ENCODE data around the gene RPP30.

DNA sequence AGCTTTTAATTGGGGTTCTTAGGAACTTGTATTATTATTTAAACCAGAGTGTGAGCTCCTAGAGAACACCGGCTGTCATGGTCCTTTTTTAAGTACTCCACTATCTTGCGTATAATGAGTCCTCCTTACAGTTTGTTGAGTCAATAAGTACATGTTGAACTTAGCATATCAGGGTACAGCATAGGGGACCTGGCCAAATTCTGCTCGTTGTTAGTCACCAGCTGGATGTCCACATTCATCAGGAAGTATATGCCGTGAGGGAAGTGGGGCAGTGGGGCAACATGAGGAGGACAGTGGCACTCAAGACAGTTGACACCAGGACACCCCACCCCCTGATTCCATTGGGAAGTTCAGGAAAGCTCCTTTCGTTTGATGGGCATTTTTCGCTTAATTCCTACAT lies 16.6 kb downstream of the RPP30 start:
- TF ChIP-seq, protein P1, sequence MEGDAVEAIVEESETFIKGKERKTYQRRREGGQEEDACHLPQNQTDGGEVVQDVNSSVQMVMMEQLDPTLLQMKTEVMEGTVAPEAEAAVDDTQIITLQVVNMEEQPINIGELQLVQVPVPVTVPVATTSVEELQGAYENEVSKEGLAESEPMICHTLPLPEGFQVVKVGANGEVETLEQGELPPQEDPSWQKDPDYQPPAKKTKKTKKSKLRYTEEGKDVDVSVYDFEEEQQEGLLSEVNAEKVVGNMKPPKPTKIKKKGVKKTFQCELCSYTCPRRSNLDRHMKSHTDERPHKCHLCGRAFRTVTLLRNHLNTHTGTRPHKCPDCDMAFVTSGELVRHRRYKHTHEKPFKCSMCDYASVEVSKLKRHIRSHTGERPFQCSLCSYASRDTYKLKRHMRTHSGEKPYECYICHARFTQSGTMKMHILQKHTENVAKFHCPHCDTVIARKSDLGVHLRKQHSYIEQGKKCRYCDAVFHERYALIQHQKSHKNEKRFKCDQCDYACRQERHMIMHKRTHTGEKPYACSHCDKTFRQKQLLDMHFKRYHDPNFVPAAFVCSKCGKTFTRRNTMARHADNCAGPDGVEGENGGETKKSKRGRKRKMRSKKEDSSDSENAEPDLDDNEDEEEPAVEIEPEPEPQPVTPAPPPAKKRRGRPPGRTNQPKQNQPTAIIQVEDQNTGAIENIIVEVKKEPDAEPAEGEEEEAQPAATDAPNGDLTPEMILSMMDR (IDR thresholded peaks at IDR 0.05; ENCODE audit: low read length): no peak
- no peak for TF ChIP-seq EZH2 (optimal IDR thresholded peaks at IDR 0.05; ENCODE audit: low read depth, low read length)
